ENCODE data around the gene ARMH3.

ARMH3 gene

GRCh38 chr10:102033787-102034186 is 22.2 kb downstream of the ARMH3 start:
- DNase-seq: no peak
- no peak overlapping the region for H3K4me3 ChIP-seq (ENCODE audit: low read depth, low read length)
- H3K36me3 ChIP-seq: peaks cover 13% of the 10 kb centered on the region
- no peaks in the 10 kb centered on the region for H3K4me1 ChIP-seq
- no peaks in the 10 kb centered on the region for H3K9me3 ChIP-seq
- no peak for TF ChIP-seq CTCF (IDR thresholded peaks at IDR 0.05; ENCODE audit: low read depth, low read length)
- H3K27me3 ChIP-seq: no peaks in the 10 kb centered on the region

GRCh38 chr10:102027261-102027660 is 28.7 kb downstream of the ARMH3 start:
- no peak for DNase-seq
- TF ChIP-seq CTCF (IDR thresholded peaks at IDR 0.05; ENCODE audit: low read depth, low read length): no peak
- Histone ChIP-seq H3K4me1 (no peaks in the 10 kb centered on the region), H3K36me3 (peaks cover 20% of the 10 kb centered on the region), H3K9me3 (no peaks in the 10 kb centered on the region), H3K4me3 (ENCODE audit: low read depth, low read length) (no peak overlapping the region), H3K27me3 (no peaks in the 10 kb centered on the region)

GRCh38 chr10:102024799-102025198 is 31.2 kb downstream of the ARMH3 start:
- Histone ChIP-seq H3K4me1 (no peaks in the 10 kb centered on the region), H3K4me3 (ENCODE audit: low read depth, low read length) (no peak overlapping the region), H3K36me3 (peaks cover 17% of the 10 kb centered on the region), H3K9me3 (no peaks in the 10 kb centered on the region), H3K27me3 (no peaks in the 10 kb centered on the region)
- no peak for TF ChIP-seq CTCF (IDR thresholded peaks at IDR 0.05; ENCODE audit: low read depth, low read length)
- DNase-seq: no peak

GRCh38 chr10:102020938-102021337 is 35.0 kb downstream of the ARMH3 start:
- Histone ChIP-seq H3K36me3 (peaks cover 7% of the 10 kb centered on the region), H3K27me3 (no peaks in the 10 kb centered on the region), H3K4me3 (ENCODE audit: low read depth, low read length) (no peak overlapping the region), H3K9me3 (no peaks in the 10 kb centered on the region), H3K4me1 (no peaks in the 10 kb centered on the region)
- TF ChIP-seq CTCF (IDR thresholded peaks at IDR 0.05; ENCODE audit: low read depth, low read length): no peak
- DNase-seq: no peak

GRCh38 chr10:102017295-102017694 is 38.7 kb downstream of the ARMH3 start:
- Histone ChIP-seq H3K36me3 (peaks cover 4% of the 10 kb centered on the region; the same call in 1 of the 2 replicates), H3K9me3 (no peaks in the 10 kb centered on the region), H3K4me1 (no peaks in the 10 kb centered on the region), H3K4me3 (ENCODE audit: low read depth, low read length) (no peak overlapping the region), H3K27me3 (no peaks in the 10 kb centered on the region)
- no peak for DNase-seq
- TF ChIP-seq CTCF (IDR thresholded peaks at IDR 0.05; ENCODE audit: low read depth, low read length): no peak

- Histone ChIP-seq H3K4me1 (no peaks in the 10 kb centered on the region), H3K36me3 (peaks cover 4% of the 10 kb centered on the region; the same call in 1 of the 2 replicates)
- no peak for TF ChIP-seq CTCF (IDR thresholded peaks at IDR 0.05; ENCODE audit: low read depth, low read length)
Measured at GRCh38 chr10:102016416-102016815, 39.6 kb downstream of the ARMH3 start.

More at GRCh38 chr10:102016416-102016815, 39.6 kb downstream of the ARMH3 start:
- no peak for DNase-seq
- no peak overlapping the region for H3K4me3 ChIP-seq (ENCODE audit: low read depth, low read length)
- no peaks in the 10 kb centered on the region for H3K9me3 ChIP-seq
- no peaks in the 10 kb centered on the region for H3K27me3 ChIP-seq
